Stimulated activated effector memory CD8-positive, alpha-beta T cell treated with anti-CD3 and anti-CD28 coated beads, Interleukin-12 subunit alpha, Interleukin-12 subunit beta, amount 100 ng/mL, for 72 hours (primary cell): ENCODE results near the gene POLE.

Experiments
- ATAC-seq: fragments of 150-1000 bp; cut with Tn5 transposase; 2 replicates; pipeline ENCODE4 v1.10.0; 2021
- DNase-seq, 2 donors: peaks; one replicate each; pipeline ENCODE4 v3.0.0; 2021 to 2022; ENCODE audit warnings: low spot score in 2 of 2
- H3K27ac Mint-ChIP-seq: one replicate; pipeline ENCODE4 v1.8.0; 2022; ENCODE audit warnings: mild to moderate bottlenecking, mixed read lengths
- H3K36me3 Mint-ChIP-seq: one replicate; pipeline ENCODE4 v1.8.0; 2022; ENCODE audit warnings: mild to moderate bottlenecking, mixed read lengths
- H3K4me1 Mint-ChIP-seq: one replicate; pipeline ENCODE4 v1.8.0; 2022; ENCODE audit warnings: mixed read lengths
- H3K4me3 Mint-ChIP-seq: one replicate; pipeline ENCODE4 v1.8.0; 2022; ENCODE audit warnings: mild to moderate bottlenecking, mixed read lengths
- H3K9me3 Mint-ChIP-seq: one replicate; pipeline ENCODE4 v1.8.0; 2022; ENCODE audit warnings: mixed read lengths

The POLE gene

DNA sequence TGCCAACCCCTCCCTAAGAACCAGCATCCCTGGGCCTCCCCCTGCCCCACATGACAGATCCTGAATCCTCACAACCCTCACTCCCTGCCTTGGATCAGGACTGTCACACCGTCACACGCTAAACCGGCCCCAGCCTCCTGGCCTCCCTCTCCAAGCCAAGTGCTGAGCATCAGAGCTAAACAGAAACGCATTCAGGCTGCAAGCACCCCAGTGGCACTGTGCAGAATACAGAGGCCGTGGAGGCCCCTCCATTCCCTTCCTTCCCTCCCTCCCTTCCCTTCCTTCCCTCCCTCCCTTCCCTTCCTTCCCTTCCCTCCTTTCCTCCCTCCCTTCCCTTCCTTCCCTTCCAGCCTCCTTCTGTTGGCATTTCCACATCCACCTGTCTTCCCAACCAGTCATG, 12.6 kb downstream of the POLE start:
- ATAC-seq (no peak), DNase-seq (no peak)
- Mint-ChIP-seq H3K27ac (no peak overlapping the region), H3K9me3 (no peaks in the 10 kb centered on the region), H3K4me3 (no peak overlapping the region), H3K36me3 (peaks cover 97% of the 10 kb centered on the region), H3K4me1 (peaks cover 5% of the 10 kb centered on the region)

DNA sequence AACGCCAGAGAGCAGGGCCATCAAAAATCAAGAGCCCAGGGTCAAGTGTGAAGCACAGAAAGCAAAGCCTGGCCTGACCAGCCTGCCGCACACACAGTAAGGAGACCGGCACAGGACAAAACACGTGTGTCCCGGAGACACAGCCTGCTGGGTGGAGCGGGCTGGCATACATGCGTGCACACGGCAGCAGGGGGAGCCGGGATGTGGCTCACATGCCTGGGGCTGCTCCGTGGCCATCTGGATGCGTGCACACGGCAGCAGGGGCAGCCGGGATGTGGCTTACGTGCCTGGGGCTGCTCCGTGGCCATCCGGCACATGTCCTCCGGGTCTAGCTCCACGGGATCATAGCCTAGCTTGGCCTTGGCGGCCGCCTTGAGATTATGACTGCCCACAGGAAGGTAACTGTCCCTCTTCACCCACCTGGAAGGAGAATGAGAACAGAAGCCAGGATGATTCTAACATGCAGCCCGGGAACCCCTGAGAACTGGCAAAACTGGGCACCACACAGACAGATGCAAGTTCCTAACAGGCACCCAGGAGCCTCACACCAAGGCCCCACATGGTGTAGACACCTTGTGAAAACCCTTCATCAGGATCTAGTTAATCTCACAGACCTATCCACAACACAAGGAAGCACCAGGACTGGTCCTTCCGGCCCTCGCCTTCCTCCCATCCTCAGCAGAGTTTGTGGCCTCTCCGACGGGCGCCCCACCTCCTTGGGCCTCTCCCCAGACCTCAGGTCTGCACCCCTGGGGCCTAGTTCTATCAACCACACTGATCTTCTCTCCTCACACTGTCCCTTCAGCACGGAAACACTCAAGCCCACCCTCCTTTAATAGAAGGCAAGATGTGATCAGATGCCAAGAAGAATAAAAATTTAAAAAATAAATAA, 13.6 kb downstream of the POLE start:
- H3K4me1 Mint-ChIP-seq: peaks cover 5% of the 10 kb centered on the region
- ATAC-seq (no peak), DNase-seq (no peak)
- H3K4me3 Mint-ChIP-seq: no peak overlapping the region
- no peak overlapping the region for H3K27ac Mint-ChIP-seq
- H3K9me3 Mint-ChIP-seq: no peaks in the 10 kb centered on the region
- H3K36me3 Mint-ChIP-seq: peaks cover 97% of the 10 kb centered on the region

- peaks cover 5% of the 10 kb centered on the region for H3K4me1 Mint-ChIP-seq
- ATAC-seq (no peak), DNase-seq (no peak)
- H3K9me3 Mint-ChIP-seq: no peaks in the 10 kb centered on the region
- H3K4me3 Mint-ChIP-seq: no peak overlapping the region
- no peak overlapping the region for H3K27ac Mint-ChIP-seq
- peaks cover 97% of the 10 kb centered on the region for H3K36me3 Mint-ChIP-seq
Observed at GRCh38 chr12:132672678-132673077, 14.5 kb downstream of the POLE start.

DNA sequence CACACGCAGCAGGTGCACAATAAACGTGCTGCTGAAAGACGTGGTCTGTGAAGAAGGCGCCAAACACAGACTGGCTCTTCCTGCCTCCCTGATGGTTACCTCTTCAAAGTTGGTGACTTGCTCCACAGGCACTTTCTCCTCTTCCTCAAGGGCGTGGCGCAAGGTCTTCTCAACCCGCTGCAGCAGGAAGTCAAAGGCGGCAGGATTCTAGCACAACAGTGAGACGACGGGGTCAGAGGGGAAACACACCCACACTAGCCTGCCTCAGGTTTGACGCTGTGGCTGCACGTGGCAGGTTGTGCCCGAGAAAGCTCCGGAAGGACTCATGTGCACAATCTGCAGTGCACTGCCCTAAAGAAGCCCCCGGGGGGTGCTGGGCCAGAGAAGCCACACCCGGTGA, 15.0 kb downstream of the POLE start:
- ATAC-seq: peak; percentile 8

GRCh38 chr12:132669166-132669879, 17.8 kb downstream of the POLE start:
- Mint-ChIP-seq H3K9me3 (no peaks in the 10 kb centered on the region), H3K4me3 (no peak overlapping the region), H3K36me3 (peaks cover 100% of the 10 kb centered on the region), H3K27ac (no peak overlapping the region), H3K4me1 (peaks cover 11% of the 10 kb centered on the region)
- DNase-seq: no peak
- ATAC-seq: no peak

More for the DNA sequence above, 15.0 kb downstream of the POLE start:
- H3K9me3 Mint-ChIP-seq: no peaks in the 10 kb centered on the region
- no peak overlapping the region for H3K4me3 Mint-ChIP-seq
- peaks cover 97% of the 10 kb centered on the region for H3K36me3 Mint-ChIP-seq
- H3K27ac Mint-ChIP-seq: peak overlapping the region; percentile 39
- no peak for DNase-seq
- H3K4me1 Mint-ChIP-seq: peaks cover 5% of the 10 kb centered on the region

DNA sequence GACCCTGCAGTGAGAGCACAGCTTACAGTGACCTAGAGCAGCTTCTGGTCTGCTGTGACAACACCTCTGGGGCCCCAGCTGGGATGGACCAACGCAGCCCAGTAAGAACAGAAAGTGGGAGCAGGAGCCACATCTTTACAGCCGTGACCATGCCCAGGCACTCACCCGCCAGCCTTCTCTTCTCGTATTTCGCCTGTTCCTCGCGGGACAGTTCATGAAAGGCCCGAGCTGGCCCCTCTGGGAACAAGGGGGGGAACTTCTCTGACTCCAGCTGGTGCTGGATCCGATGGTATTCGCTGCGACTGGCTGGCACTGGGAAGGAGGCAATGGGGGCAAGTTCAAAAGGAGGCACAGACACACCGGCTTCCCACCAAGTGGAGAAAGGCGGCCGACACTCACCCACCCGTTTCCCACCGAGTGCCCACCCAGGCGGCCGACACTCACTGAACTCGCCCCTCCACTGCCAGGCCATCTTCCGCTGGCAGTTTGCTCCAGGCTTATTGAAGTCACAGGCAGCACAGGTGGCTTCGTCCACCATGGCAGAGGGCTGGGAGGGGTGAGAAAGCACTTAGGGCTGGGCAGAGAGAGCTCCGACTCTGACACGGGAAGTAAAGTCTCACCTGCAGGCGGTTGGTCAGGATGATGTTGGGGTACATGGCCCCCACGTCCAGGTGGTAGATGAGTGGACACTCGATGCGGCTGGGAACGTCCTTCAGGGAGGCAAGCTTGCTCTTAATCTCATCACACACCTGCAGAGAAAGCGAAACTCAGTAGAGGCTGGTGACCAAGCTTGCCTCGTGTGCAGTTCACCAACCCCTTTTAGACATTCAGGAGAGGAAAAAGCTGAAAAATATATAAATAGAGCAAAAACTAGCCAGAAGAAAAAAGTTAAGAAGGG, 18.7 kb downstream of the POLE start:
- peaks cover 100% of the 10 kb centered on the region for H3K36me3 Mint-ChIP-seq
- H3K27ac Mint-ChIP-seq: no peak overlapping the region
- no peak for ATAC-seq

GRCh38 chr12:132665794-132666193, 21.3 kb downstream of the POLE start:
- H3K36me3 Mint-ChIP-seq: peaks cover 100% of the 10 kb centered on the region
- peak overlapping the region; percentile 67 for H3K27ac Mint-ChIP-seq
- peaks cover 15% of the 10 kb centered on the region for H3K4me1 Mint-ChIP-seq
- DNase-seq: no peak
- no peak overlapping the region for H3K4me3 Mint-ChIP-seq
- no peaks in the 10 kb centered on the region for H3K9me3 Mint-ChIP-seq
- no peak for ATAC-seq

More for the DNA sequence above, 18.7 kb downstream of the POLE start:
- no peaks in the 10 kb centered on the region for H3K9me3 Mint-ChIP-seq
- no peak overlapping the region for H3K4me3 Mint-ChIP-seq
- no peak for DNase-seq
- peaks cover 11% of the 10 kb centered on the region for H3K4me1 Mint-ChIP-seq

DNA sequence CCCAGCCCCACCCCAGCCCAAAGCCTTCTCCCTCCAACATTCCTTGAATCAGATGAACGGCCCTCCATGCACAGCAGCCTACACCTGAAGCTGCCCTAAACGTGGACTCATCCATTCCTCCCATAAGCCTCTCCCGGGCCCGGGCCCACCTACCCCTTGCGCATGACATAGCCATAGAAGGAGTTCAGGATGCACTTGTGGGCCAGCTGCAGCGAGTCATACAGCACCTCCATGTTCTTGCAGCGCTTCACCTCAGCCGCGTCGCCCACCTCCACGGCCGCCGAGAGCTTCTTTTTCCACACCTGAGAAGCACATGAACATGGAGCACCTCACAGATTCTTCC, 22.0 kb downstream of the POLE start:
- DNase-seq (no peak), ATAC-seq (no peak)
- Mint-ChIP-seq H3K4me3 (no peak overlapping the region), H3K27ac (peak overlapping the region; percentile 67), H3K36me3 (peaks cover 100% of the 10 kb centered on the region), H3K9me3 (no peaks in the 10 kb centered on the region), H3K4me1 (peaks cover 15% of the 10 kb centered on the region)

DNA sequence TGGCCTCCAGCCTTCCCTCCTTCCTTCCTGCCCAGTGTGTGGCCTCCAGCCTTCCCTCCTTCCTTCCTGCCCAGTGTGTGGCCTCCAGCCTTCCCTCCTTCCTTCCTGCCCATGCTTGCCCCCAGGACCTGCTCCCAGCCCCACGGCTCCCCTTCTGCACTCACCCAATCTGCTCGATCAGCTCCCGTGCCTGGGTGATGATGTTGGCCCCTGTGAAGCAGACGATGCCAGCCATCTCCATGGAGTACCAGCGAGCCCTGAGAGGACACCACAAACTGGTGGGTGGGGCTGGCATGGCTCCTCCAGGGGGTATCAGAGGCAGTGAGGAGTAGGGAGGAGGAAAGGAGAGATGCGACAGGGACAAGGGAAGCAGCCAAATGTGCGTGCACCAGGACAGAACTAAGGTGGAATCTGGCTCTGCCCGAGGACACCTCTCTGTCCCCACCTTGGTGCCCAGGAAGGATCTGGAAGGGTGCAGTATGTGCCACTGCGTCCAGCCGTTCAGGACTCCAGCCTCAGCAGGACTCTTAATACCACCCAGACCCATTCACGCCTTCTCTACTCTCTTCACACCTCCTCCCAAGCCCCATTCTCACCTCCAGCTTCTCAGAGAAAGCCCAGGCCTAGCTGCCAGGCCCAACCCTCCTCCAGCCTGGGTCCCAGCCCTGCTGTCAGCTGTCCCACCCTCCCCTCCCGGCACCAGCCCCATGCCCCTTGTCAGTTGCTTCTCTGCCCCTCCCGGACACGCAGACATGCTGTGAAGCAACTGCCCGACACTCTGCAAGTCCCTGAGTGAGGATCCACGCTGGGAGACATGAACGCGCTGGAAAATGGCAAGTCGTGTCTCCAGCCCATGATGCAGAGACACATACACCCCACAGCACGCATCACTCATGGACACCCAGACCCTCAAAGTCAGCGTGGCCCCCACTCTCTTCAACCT, 22.7 kb downstream of the POLE start:
- Mint-ChIP-seq H3K36me3 (peaks cover 100% of the 10 kb centered on the region), H3K4me1 (peaks cover 15% of the 10 kb centered on the region), H3K27ac (peak overlapping the region; percentile 67), H3K4me3 (no peak overlapping the region), H3K9me3 (no peaks in the 10 kb centered on the region)
- no peak for DNase-seq
- ATAC-seq: no peak

DNA sequence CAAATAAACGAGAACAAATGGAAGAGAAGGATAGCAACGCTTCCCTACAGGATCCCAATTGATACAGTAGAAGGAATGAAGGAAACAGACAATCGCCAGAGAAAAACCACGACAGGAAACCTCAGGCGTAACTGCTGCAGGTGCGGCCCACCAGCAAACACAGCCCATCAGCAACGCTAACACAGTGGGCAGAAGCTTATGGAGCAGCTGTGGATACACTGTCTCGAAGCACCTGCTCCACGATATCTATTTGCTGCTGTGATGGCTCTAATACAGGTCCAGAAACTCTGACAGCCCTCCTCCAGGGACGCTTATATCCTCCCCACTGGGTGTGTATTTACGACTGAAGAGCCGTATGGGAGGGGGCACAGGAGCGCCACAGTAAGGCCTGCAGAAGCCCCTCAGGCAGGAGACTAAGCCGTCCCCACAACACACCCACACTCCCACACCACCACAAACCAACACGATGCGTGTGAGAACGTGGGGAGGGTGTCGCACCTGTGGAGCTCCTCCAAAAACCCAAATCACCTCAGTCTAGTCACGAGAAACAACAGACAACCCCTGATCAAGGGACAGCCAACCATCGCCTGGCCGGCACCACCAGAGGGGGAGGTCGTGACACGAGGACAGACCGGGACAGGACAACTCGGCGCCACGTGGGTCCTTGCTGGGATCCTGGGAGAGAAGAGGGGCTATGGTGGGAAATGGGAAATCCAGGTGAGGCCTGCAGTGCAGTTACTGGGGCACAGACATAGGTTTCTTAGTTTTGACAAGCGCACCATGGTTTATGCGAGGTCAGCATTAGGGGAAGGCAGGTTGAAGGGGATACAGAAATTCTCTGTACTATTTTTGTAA, 24.0 kb downstream of the POLE start:
- DNase-seq: no peak
- Mint-ChIP-seq H3K27ac (no peak overlapping the region), H3K4me3 (no peak overlapping the region), H3K36me3 (peaks cover 100% of the 10 kb centered on the region), H3K4me1 (peaks cover 15% of the 10 kb centered on the region), H3K9me3 (no peaks in the 10 kb centered on the region)
- ATAC-seq: no peak

DNA sequence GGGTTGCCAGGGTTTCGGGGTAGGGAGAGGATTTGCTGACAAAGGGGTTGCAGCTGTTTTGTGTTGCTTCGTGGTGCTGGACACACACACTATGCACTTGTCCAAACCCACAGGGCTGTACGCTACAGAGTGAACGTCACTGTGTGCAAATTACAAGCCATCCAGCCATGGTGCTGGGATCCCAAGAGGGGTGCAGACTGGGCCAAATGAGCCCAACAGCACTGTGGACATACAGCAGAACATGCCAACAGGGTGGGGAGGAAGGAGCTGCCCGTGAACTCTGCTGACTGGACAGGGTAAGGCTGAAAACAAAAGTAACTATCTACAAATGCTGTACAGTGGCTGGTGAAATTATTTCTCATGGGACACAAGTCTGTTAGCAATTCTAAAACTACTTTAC, 25.2 kb downstream of the POLE start:
- H3K36me3 Mint-ChIP-seq: peaks cover 100% of the 10 kb centered on the region
- no peak overlapping the region for H3K27ac Mint-ChIP-seq
- ATAC-seq (no peak), DNase-seq (no peak)
- peaks cover 15% of the 10 kb centered on the region for H3K4me1 Mint-ChIP-seq
- no peaks in the 10 kb centered on the region for H3K9me3 Mint-ChIP-seq
- no peak overlapping the region for H3K4me3 Mint-ChIP-seq

DNA sequence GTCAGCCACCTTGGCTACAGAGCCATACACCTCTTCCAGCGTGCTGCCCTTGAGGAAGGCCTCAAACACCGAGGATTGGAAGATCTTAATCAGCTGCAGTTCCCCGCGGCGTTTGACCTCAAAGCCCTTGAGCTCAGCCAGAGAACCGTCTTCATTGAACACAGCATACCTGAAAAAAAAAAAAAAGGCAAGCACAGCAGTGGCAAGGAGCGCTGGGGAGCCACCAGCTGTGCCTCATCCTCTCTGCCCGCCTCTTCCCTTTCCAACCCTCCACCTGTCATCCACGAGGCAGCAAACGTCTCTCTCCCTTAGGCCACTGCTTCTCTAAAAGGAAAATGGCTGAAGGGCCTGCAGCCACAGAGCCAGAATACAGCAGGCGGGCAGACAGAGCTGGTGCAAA, 26.1 kb downstream of the POLE start:
- no peak overlapping the region for H3K4me3 Mint-ChIP-seq

GRCh38 chr12:132660052-132660451, 27.1 kb downstream of the POLE start:
- DNase-seq (no peak), ATAC-seq (no peak)
- no peaks in the 10 kb centered on the region for H3K9me3 Mint-ChIP-seq
- H3K4me3 Mint-ChIP-seq: no peak overlapping the region
- peaks cover 12% of the 10 kb centered on the region for H3K4me1 Mint-ChIP-seq
- peaks cover 100% of the 10 kb centered on the region for H3K36me3 Mint-ChIP-seq
- no peak overlapping the region for H3K27ac Mint-ChIP-seq

More for the DNA sequence above, 26.1 kb downstream of the POLE start:
- Mint-ChIP-seq H3K4me1 (peaks cover 15% of the 10 kb centered on the region), H3K9me3 (no peaks in the 10 kb centered on the region), H3K36me3 (peaks cover 100% of the 10 kb centered on the region), H3K27ac (peak overlapping the region; percentile 14)
- DNase-seq: no peak
- no peak for ATAC-seq

DNA sequence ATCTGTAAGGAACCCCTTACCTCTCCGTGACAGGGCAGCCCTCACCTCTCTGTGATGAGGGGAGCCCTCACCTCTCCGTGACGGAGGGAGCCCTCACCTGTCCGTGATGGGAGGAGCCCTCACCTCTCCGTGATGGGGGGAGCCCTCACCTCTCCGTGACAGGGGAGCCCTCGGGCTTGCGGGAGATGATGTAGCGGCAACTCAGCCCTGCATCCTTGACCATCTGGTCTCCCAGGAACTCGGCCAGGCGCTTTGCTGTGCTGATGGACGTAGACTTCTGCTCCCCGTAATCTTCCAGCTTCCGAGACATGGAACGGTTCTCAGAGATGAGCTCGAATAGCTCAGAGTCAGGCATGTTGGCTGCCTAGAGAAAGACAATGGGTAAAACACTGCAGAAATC, 28.0 kb downstream of the POLE start:
- ATAC-seq (no peak), DNase-seq (no peak)
- peaks cover 100% of the 10 kb centered on the region for H3K36me3 Mint-ChIP-seq
- no peak overlapping the region for H3K27ac Mint-ChIP-seq
- peaks cover 9% of the 10 kb centered on the region for H3K4me1 Mint-ChIP-seq
- H3K4me3 Mint-ChIP-seq: no peak overlapping the region
- H3K9me3 Mint-ChIP-seq: no peaks in the 10 kb centered on the region
